C1 segment of cervical spinal cord (tissue), 14 donors: ENCODE results near the gene MAP2K3.
A peak's percentile ranks its signal among the peaks of the same experiment; 100 is the strongest.
"Not testable (repeated sequence)": the region's sequence is repeated elsewhere in the genome, so short reads cannot be mapped to it uniquely, and the experiment has no call there.

Source experiments
- DNase-seq, 14 donors: peaks; one replicate each; lab custom pipeline; 2025; lab: John Stamatoyannopoulos, UW

Gene MAP2K3

GRCh38 chr17:21310061-21310765, 25.7 kb downstream of the MAP2K3 start:
- DNase-seq: not testable (repeated sequence)

GRCh38 chr17:21310766-21311602, 26.5 kb downstream of the MAP2K3 start:
- DNase-seq: not testable (repeated sequence)

GRCh38 chr17:21313320-21313719, 28.8 kb downstream of the MAP2K3 start:
- no peak for DNase-seq

GRCh38 chr17:21313761-21314160, 29.2 kb downstream of the MAP2K3 start:
- not testable (repeated sequence) for DNase-seq

- not testable (repeated sequence) for DNase-seq
These were observed 29.8 kb downstream of the MAP2K3 start for GRCh38 chr17:21314261-21314664.

GRCh38 chr17:21314701-21315111, 30.2 kb downstream of the MAP2K3 start:
- DNase-seq: not testable (repeated sequence)

- not testable (repeated sequence) for DNase-seq
These were observed 30.9 kb downstream of the MAP2K3 start for GRCh38 chr17:21315246-21316000.

- not testable (repeated sequence) for DNase-seq
These were observed 31.8 kb downstream of the MAP2K3 start for GRCh38 chr17:21316212-21316886.

- not testable (repeated sequence) for DNase-seq
These were observed 32.5 kb downstream of the MAP2K3 start for GRCh38 chr17:21316887-21317500.

GRCh38 chr17:21317821-21318220, 33.3 kb downstream of the MAP2K3 start:
- not testable (repeated sequence) for DNase-seq

- DNase-seq: no peak
These were observed 33.9 kb downstream of the MAP2K3 start for GRCh38 chr17:21318439-21318838.

- DNase-seq: not testable (repeated sequence)
These were observed 34.3 kb downstream of the MAP2K3 start for GRCh38 chr17:21318856-21319255.

GRCh38 chr17:21319256-21319655, 34.7 kb downstream of the MAP2K3 start:
- DNase-seq: not testable (repeated sequence)

GRCh38 chr17:21319686-21320375, 35.3 kb downstream of the MAP2K3 start:
- DNase-seq: not testable (repeated sequence)

- not testable (repeated sequence) for DNase-seq
These were observed 35.9 kb downstream of the MAP2K3 start for GRCh38 chr17:21320430-21320829.

- DNase-seq: not testable (repeated sequence)
These were observed 36.5 kb downstream of the MAP2K3 start for GRCh38 chr17:21321061-21321460.

GRCh38 chr17:21321744-21322191, 37.3 kb downstream of the MAP2K3 start:
- not testable (repeated sequence) for DNase-seq

GRCh38 chr17:21323257-21324111, 39.0 kb downstream of the MAP2K3 start:
- DNase-seq: peak in 1 of 14 donors; percentile 84

- not testable (repeated sequence) for DNase-seq
These were observed 40.2 kb downstream of the MAP2K3 start for GRCh38 chr17:21324741-21325140.
